ENCODE data around the gene DCTN4. TPM values are rescaled to one million over a fixed set of nuclear protein-coding genes. Genes with fewer than 3 reads are reported as not detected.

The DCTN4 gene
- total RNA-seq, 2 donors from 2014 or later = 68.4 to 87.1 TPM

GRCh38 chr5:150672884-150673275 lies 85.9 kb downstream of the DCTN4 start:
- Histone ChIP-seq H3K4me3 (peak overlapping the region; percentile 23 to 39), H3K36me3 (no peaks in the 10 kb centered on the region)
- no peak for TF ChIP-seq POLR2A (IDR thresholded peaks at IDR 0.05)
- TF ChIP-seq CTCF (IDR thresholded peaks at IDR 0.05) = no peak
- TF ChIP-seq POLR2AphosphoS5 (IDR thresholded peaks at IDR 0.05) = no peak

GRCh38 chr5:150672237-150672883 lies 86.5 kb downstream of the DCTN4 start:
- WGBS = 2% methylated on average over 30 of the region's 38 CpGs

More at GRCh38 chr5:150672884-150673275, 85.9 kb downstream of the DCTN4 start:
- intact Hi-C loops (cut with DNase I) = no loop called here
- DNase-seq (ENCODE audit: low spot score) = no peak
- Histone ChIP-seq H3K27ac (peak overlapping the region in 1 of 2 donors; percentile 38), H3K27me3 (replicated peaks; ENCODE audit: insufficient read depth) (no peaks in the 10 kb centered on the region), H3K9me3 (no peaks in the 10 kb centered on the region), H3K4me1 (replicated peaks) (peaks cover 5% of the 10 kb centered on the region)
- WGBS = 81% methylated on average over 7 of the region's 7 CpGs

GRCh38 chr5:150671509-150672236 lies 87.1 kb downstream of the DCTN4 start:
- WGBS = 7% methylated on average over 46 of the region's 51 CpGs
- H3K27ac ChIP-seq = peak overlapping the region; percentile 23 to 38
- no peaks in the 10 kb centered on the region for H3K36me3 ChIP-seq
- no peak for DNase-seq (ENCODE audit: low spot score)
- H3K9me3 ChIP-seq = no peaks in the 10 kb centered on the region
- peak overlapping the region; percentile 23 to 39 for H3K4me3 ChIP-seq
- intact Hi-C loops (cut with DNase I) = no loop called here
- H3K4me1 ChIP-seq (replicated peaks) = peaks cover 5% of the 10 kb centered on the region
- TF ChIP-seq POLR2A (IDR thresholded peaks at IDR 0.05) (no peak), POLR2AphosphoS5 (IDR thresholded peaks at IDR 0.05) (no peak), CTCF (IDR thresholded peaks at IDR 0.05) (no peak)
- peaks cover 2% of the 10 kb centered on the region for H3K27me3 ChIP-seq (replicated peaks; ENCODE audit: insufficient read depth)

More at GRCh38 chr5:150672237-150672883, 86.5 kb downstream of the DCTN4 start:
- peak overlapping the region; percentile 23 to 38 for H3K27ac ChIP-seq
- peaks cover 5% of the 10 kb centered on the region for H3K4me1 ChIP-seq (replicated peaks)
- DNase-seq (ENCODE audit: low spot score) = peak; percentile 22
- peak overlapping the region; percentile 23 to 39 for H3K4me3 ChIP-seq
- no peaks in the 10 kb centered on the region for H3K36me3 ChIP-seq
- TF ChIP-seq CTCF (IDR thresholded peaks at IDR 0.05) (no peak), POLR2A (IDR thresholded peaks at IDR 0.05) (no peak), POLR2AphosphoS5 (IDR thresholded peaks at IDR 0.05) (no peak)
- intact Hi-C loops (cut with DNase I) = no loop called here
- H3K27me3 ChIP-seq (replicated peaks; ENCODE audit: insufficient read depth) = peaks cover 2% of the 10 kb centered on the region
- H3K9me3 ChIP-seq = no peaks in the 10 kb centered on the region

GRCh38 chr5:150670948-150671310 lies 87.9 kb downstream of the DCTN4 start:
- DNase-seq (ENCODE audit: low spot score) = no peak
- H3K27me3 ChIP-seq (replicated peaks; ENCODE audit: insufficient read depth) = peaks cover 2% of the 10 kb centered on the region
- H3K9me3 ChIP-seq = no peaks in the 10 kb centered on the region
- 31% methylated on average over 2 of the region's 2 CpGs for WGBS
- TF ChIP-seq CTCF (IDR thresholded peaks at IDR 0.05) (no peak), POLR2AphosphoS5 (IDR thresholded peaks at IDR 0.05) (no peak), POLR2A (IDR thresholded peaks at IDR 0.05) (no peak)
- H3K4me1 ChIP-seq (replicated peaks) = peaks cover 5% of the 10 kb centered on the region
- no peaks in the 10 kb centered on the region for H3K36me3 ChIP-seq
- no peak overlapping the region for H3K27ac ChIP-seq
- no peak overlapping the region for H3K4me3 ChIP-seq
- intact Hi-C loops (cut with DNase I) = no loop called here
